Neural cell (in vitro differentiated cells): ENCODE data around the gene LAIR2.

Source experiments
- CTCF ChIP-seq: fragments of 450-650 bp; IDR thresholded peaks from 2 replicates; pipeline ENCODE4 v1.5.1; 2014; ENCODE audit warnings: antibody characterized with exemption, mild to moderate bottlenecking, moderate library complexity; ENCODE audit not compliant: poor library complexity, severe bottlenecking
- EP300 ChIP-seq: fragments of 450-650 bp; conservative IDR thresholded peaks from 2 replicates; pipeline ENCODE4 v1.6.1; 2014; ENCODE audit warnings: antibody characterized with exemption, mild to moderate bottlenecking, moderate library complexity; ENCODE audit not compliant: poor library complexity, severe bottlenecking
- EZH2 ChIP-seq: fragments of 200-600, 300-800 bp; shearing (Covaris generic), sonication (generic); IDR thresholded peaks from 2 replicates; pipeline ENCODE4 v1.6.1; 2014; ENCODE audit warnings: antibody characterized with exemption, low read length, borderline replicate concordance, mild to moderate bottlenecking; ENCODE audit not compliant: insufficient read depth, poor library complexity, severe bottlenecking
- POLR2AphosphoS5 ChIP-seq: IDR thresholded peaks from 2 replicates; pipeline ENCODE4 v1.6.1; 2012
- REST ChIP-seq: IDR thresholded peaks from 2 replicates; pipeline ENCODE4 v1.6.1; 2012; ENCODE audit warnings: borderline replicate concordance
- SMC3 ChIP-seq: fragments of 450-650 bp; conservative IDR thresholded peaks from 2 replicates; pipeline ENCODE4 v1.6.1; 2014; ENCODE audit warnings: antibody characterized with exemption, mild to moderate bottlenecking, moderate library complexity; ENCODE audit not compliant: poor library complexity

- TF ChIP-seq CTCF (no peak), POLR2AphosphoS5 (no peak), EZH2 (no peak), EP300 (no peak), REST (no peak), SMC3 (no peak)
Measured at GRCh38 chr19:54482889-54483288, 19.7 kb upstream of the LAIR2 start.
